H1 (cell line): Measurements from ENCODE around the gene SPPL3. TPM values are rescaled to one million over a fixed set of nuclear protein-coding genes. Genes with fewer than 3 reads are reported as not detected.

Source experiments
- ASH2L ChIP-seq: fragments of 200-600, 300-600 bp; sonication (generic); IDR thresholded peaks from one replicate; pipeline ENCODE4 v1.7.1; 2017; ENCODE audit warnings: low read length
- BACH1 ChIP-seq: IDR thresholded peaks from 2 replicates; pipeline ENCODE4 v1.6.1; 2012; ENCODE audit warnings: low read length, improper control_type of control experiment
- NANOG ChIP-seq: IDR thresholded peaks from 2 replicates; pipeline ENCODE4 v1.6.1; 2011; ENCODE audit warnings: low read length, low read depth, mild to moderate bottlenecking, inconsistent platforms; ENCODE audit not compliant: insufficient read depth, poor library complexity, severe bottlenecking
- PHF8 ChIP-seq: fragments of 200-600 bp; sonication (generic); conservative IDR thresholded peaks from 2 replicates; pipeline ENCODE4 v1.7.1; 2012; ENCODE audit warnings: low read depth, mild to moderate bottlenecking, inconsistent platforms, low read length, moderate library complexity
- RAD21 ChIP-seq, 2 experiments: IDR thresholded peaks in 1 of 2; conservative IDR thresholded peaks in 1 of 2; 2 replicates each; pipeline ENCODE4 v1.6.1; 2011; ENCODE audit warnings: low read depth in 2 of 2, low read length in 2 of 2, improper control_type of control experiment in 1 of 2, inconsistent platforms in 1 of 2, mild to moderate bottlenecking in 1 of 2, moderate library complexity in 1 of 2
- RNF2 ChIP-seq: fragments of 200-900, 300-1000 bp; sonication (generic); IDR thresholded peaks from 2 replicates; pipeline ENCODE4 v1.7.1; 2016; ENCODE audit warnings: borderline replicate concordance, low read depth, mild to moderate bottlenecking, antibody characterized with exemption, low read length; ENCODE audit not compliant: poor library complexity, severe bottlenecking; ENCODE audit errors: missing control alignments
- TAF7 ChIP-seq: optimal IDR thresholded peaks from 2 replicates; pipeline ENCODE3; 2011; ENCODE audit warnings: low read depth, mild to moderate bottlenecking, inconsistent platforms, low read length, moderate library complexity, borderline replicate concordance
- polyA plus RNA-seq, 7 experiments: library from polyadenylated mRNA; depleted of rRNA in 3 of 7; stranded (reverse) in 5 of 7; unstranded in 2 of 7; fragments of >200 nt in 5 of 7; fragments of 200-250 nt in 2 of 7; gene quantifications; 1 replicate in 5 of 7; 2 replicates in 1 of 7; 4 replicates in 1 of 7; pipeline versions ENCODE4 v1.2.1 to v1.2.3, GENCODE V29; 2011 to 2013; ENCODE audit warnings: missing spikeins in 2 of 7, mixed read lengths in 2 of 7
- total RNA-seq: library from RNA; stranded (reverse); fragmentation: NEBNext Ultra II Directional; extraction: Animal tissue kit (Norgen Biotek cat#: 25700); gene quantifications from 2 replicates; pipeline ENCODE4 v1.2.1, GENCODE V29; 2021

The SPPL3 gene
- total and polyA plus RNA-seq, 2 of the 8 experiments (the other 6 are each of a cell fraction or from before 2014, with no cell fraction given): 27.3 to 48.4 TPM

DNA sequence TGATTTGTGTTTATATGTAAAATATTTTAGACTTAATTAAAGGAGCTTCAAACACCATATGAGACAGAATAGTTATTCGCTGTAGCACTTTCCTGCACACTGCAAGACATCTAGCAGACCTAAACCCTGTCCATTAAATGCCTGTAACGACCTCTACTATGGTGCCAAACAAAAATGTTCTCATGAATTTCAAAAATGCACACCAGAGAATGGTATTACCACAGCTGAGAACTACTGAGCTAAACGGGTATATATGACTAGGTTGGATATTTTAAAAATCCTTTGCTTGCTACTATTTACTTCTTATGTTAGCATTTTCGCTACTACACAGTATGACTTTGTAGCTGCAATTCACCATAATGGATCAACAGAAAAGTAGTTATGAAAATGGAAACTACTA, 34.8 kb downstream of the SPPL3 start (continued):
- TF ChIP-seq ASH2L: no peak
- no peak for TF ChIP-seq RNF2
- TF ChIP-seq RAD21 (IDR thresholded peaks at IDR 0.05 in 1 of 2, conservative IDR thresholded peaks at IDR 0.05 in 1 of 2; ENCODE audit: low read depth in 2 of 2, low read length in 2 of 2): no peak
- TF ChIP-seq BACH1: no peak
- no peak for TF ChIP-seq NANOG
- TF ChIP-seq PHF8: no peak
- TF ChIP-seq TAF7: no peak
